Fibroblast of lung (primary cell): ENCODE results near the gene MYBL2. TPM values are rescaled to one million over a fixed set of nuclear protein-coding genes. Genes with fewer than 3 reads are reported as not detected.

Source experiments
- DNase-seq, 2 donors: peaks; one replicate each; pipeline versions ENCODE4 v3.0.0 to v3.0.0-alpha.2; 2010; ENCODE audit warnings: low read depth in 2 of 2
- H2AFZ ChIP-seq: 2 replicates; pipeline ENCODE4 v1.5.1; 2012; ENCODE audit warnings: low read length, control low read depth, inconsistent platforms
- H3K27ac ChIP-seq: 2 replicates; pipeline ENCODE4 v1.5.1; 2011; ENCODE audit warnings: low read length, control low read depth; ENCODE audit not compliant: insufficient read depth
- H3K27me3 ChIP-seq: 2 replicates; pipeline ENCODE4 v1.5.1; 2011; ENCODE audit warnings: mild to moderate bottlenecking, low read length; ENCODE audit not compliant: control insufficient read depth, insufficient read depth
- H3K36me3 ChIP-seq: 2 replicates; pipeline ENCODE4 v1.5.1; 2011; ENCODE audit warnings: low read length; ENCODE audit not compliant: control insufficient read depth, insufficient read depth
- H3K4me1 ChIP-seq: 2 replicates; pipeline ENCODE4 v1.5.1; 2011; ENCODE audit warnings: low read length; ENCODE audit not compliant: control insufficient read depth, insufficient read depth; ENCODE audit errors: extremely low read depth
- H3K4me2 ChIP-seq: 2 replicates; pipeline ENCODE4 v1.5.1; 2011; ENCODE audit warnings: low read length, control low read depth; ENCODE audit not compliant: insufficient read depth; ENCODE audit errors: extremely low read depth
- H3K4me3 ChIP-seq, 4 experiments: fragments of 200-600 bp in 1 of 4; sonication (generic) in 1 of 4; replicated peaks in 1 of 4; 2 replicates each; pipeline ENCODE4 v1.5.1; 2011 to 2016; ENCODE audit warnings: low read length in 4 of 4, low read depth in 3 of 4, mild to moderate bottlenecking in 3 of 4, control low read depth in 2 of 4, inconsistent platforms in 1 of 4, mixed read lengths in 1 of 4; ENCODE audit not compliant: insufficient read depth in 1 of 4; ENCODE audit errors: control extremely low read depth in 1 of 4
- H3K79me2 ChIP-seq: 2 replicates; pipeline ENCODE4 v1.5.1; 2012; ENCODE audit warnings: mild to moderate bottlenecking, low read length, inconsistent platforms; ENCODE audit not compliant: control insufficient read depth, insufficient read depth
- H3K9ac ChIP-seq: 2 replicates; pipeline ENCODE4 v1.5.1; 2011; ENCODE audit warnings: mild to moderate bottlenecking, low read length, control low read depth; ENCODE audit not compliant: insufficient read depth
- H3K9me3 ChIP-seq: 2 replicates; pipeline ENCODE4 v1.5.1; 2012; ENCODE audit warnings: low read depth, low read length; ENCODE audit not compliant: control insufficient read depth, insufficient read depth
- H4K20me1 ChIP-seq: 2 replicates; pipeline ENCODE4 v1.5.1; 2011; ENCODE audit warnings: low read length; ENCODE audit not compliant: control insufficient read depth, insufficient read depth; ENCODE audit errors: extremely low read depth
- EZH2 ChIP-seq: IDR thresholded peaks from 2 replicates; pipeline ENCODE4 v1.5.1; 2012; ENCODE audit warnings: low read length, control low read depth, mild to moderate bottlenecking; ENCODE audit errors: missing control alignments
- polyA plus RNA-seq, 2 donors: library from polyadenylated mRNA; depleted of rRNA in 1 of 2; stranded (reverse) in 1 of 2; unstranded in 1 of 2; fragments of >200 nt; gene quantifications; 2 replicates each; pipeline ENCODE4 v1.2.1, GENCODE V29; 2011 to 2012; ENCODE audit warnings: missing spikeins in 1 of 2
- total RNA-seq: library from RNA; depleted of rRNA; stranded (reverse); fragments of >200 nt; gene quantifications from 2 replicates; pipeline ENCODE4 v1.2.1, GENCODE V29; 2014
- TF ChIP-seq, protein P1 (sequence below), 2 donors: IDR thresholded peaks in 1 of 2; conservative IDR thresholded peaks in 1 of 2; 1 replicate in 1 of 2; 2 replicates in 1 of 2; pipeline ENCODE4 v1.5.1; 2011 to 2012; ENCODE audit warnings: low read length in 2 of 2, control low read depth in 1 of 2, inconsistent platforms in 1 of 2, low read depth in 1 of 2, mild to moderate bottlenecking in 1 of 2

Gene MYBL2
- total and polyA plus RNA-seq, 2 donors (not counting 1 experiment from before 2014, with no cell fraction given) = 1.2 to 2.7 TPM

DNA sequence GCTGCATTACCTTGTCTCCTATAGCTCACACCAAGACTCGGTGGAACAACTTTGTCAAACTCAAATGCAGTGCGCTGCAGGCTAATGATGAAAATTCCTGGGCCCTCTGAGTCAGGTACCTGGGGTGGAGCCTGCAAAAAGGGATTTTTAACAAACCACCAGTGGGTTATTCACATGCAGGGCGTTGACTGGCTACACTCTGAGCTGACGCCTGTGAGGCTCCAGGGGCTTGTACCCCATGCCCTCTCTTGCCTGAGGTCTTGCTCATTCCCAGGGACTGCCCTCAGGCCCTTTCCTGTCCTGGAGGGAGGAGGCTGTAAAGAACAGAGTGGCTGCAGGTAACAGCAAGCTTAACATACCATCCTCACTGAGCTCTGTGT is 50.7 kb downstream of the MYBL2 start:
- Histone ChIP-seq H3K79me2 (no peaks in the 10 kb centered on the region), H3K9ac (no peak overlapping the region), H3K9me3 (no peaks in the 10 kb centered on the region), H3K4me2 (no peak overlapping the region), H3K27me3 (no peaks in the 10 kb centered on the region), H4K20me1 (no peaks in the 10 kb centered on the region), H3K4me1 (no peaks in the 10 kb centered on the region), H3K36me3 (no peaks in the 10 kb centered on the region), H3K27ac (no peak overlapping the region), H2AFZ (no peak overlapping the region), H3K4me3 (no peak overlapping the region)
- TF ChIP-seq, protein P1, sequence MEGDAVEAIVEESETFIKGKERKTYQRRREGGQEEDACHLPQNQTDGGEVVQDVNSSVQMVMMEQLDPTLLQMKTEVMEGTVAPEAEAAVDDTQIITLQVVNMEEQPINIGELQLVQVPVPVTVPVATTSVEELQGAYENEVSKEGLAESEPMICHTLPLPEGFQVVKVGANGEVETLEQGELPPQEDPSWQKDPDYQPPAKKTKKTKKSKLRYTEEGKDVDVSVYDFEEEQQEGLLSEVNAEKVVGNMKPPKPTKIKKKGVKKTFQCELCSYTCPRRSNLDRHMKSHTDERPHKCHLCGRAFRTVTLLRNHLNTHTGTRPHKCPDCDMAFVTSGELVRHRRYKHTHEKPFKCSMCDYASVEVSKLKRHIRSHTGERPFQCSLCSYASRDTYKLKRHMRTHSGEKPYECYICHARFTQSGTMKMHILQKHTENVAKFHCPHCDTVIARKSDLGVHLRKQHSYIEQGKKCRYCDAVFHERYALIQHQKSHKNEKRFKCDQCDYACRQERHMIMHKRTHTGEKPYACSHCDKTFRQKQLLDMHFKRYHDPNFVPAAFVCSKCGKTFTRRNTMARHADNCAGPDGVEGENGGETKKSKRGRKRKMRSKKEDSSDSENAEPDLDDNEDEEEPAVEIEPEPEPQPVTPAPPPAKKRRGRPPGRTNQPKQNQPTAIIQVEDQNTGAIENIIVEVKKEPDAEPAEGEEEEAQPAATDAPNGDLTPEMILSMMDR (conservative IDR thresholded peaks at IDR 0.05 in 1 of 2, IDR thresholded peaks at IDR 0.05 in 1 of 2; ENCODE audit: low read depth in 1 of 2, low read length in 2 of 2) = no peak
- no peak for TF ChIP-seq EZH2
- no peak for DNase-seq

DNA sequence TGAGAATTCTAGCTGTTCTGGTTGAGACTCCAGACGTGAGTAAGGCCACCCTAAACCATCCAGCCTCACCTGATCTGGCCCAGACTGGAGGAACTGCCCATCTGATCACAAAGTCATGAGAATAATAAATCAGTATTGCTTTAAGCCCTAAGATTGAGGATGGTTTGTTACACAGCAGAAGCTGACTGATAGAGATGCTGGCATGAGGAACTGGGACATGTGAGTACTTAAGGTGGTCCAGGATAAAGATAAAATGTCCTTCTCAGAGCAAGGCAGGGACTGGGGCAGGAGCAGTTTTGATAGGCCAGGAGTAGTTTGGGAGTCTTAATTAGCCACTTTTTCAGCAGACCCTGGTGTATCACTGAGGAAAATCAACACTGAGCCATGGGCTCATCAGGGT is 53.1 kb downstream of the MYBL2 start:
- Histone ChIP-seq H3K27ac (no peak overlapping the region), H3K36me3 (no peaks in the 10 kb centered on the region), H2AFZ (no peak overlapping the region), H3K4me3 (no peak overlapping the region), H3K4me2 (no peak overlapping the region), H3K4me1 (no peaks in the 10 kb centered on the region), H3K9me3 (no peaks in the 10 kb centered on the region), H3K27me3 (no peaks in the 10 kb centered on the region), H3K79me2 (no peaks in the 10 kb centered on the region), H3K9ac (no peak overlapping the region), H4K20me1 (no peaks in the 10 kb centered on the region)
- no peak for DNase-seq
- no peak for TF ChIP-seq EZH2
- TF ChIP-seq, protein P1 (conservative IDR thresholded peaks at IDR 0.05 in 1 of 2, IDR thresholded peaks at IDR 0.05 in 1 of 2; ENCODE audit: low read depth in 1 of 2, low read length in 2 of 2) = no peak

DNA sequence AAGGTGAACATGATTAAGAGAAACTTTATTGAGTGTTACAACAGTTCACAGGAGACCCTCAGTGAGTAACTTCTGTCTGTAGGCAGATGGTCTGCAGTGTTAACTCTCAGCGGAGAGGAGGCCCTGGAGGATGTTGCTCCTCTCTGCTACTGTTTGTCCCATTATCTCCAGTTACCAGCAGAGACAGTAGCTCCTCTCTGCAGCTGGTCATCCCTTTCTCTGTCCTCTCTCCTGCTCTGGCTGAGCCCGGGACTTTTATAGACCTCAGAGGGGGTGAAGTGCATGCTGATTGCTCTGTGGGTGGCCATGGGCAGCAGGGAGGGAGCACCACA is 54.1 kb downstream of the MYBL2 start:
- peaks cover 3% of the 10 kb centered on the region for H3K4me1 ChIP-seq
- H2AFZ ChIP-seq = no peak overlapping the region
- no peak overlapping the region for H3K4me3 ChIP-seq
- TF ChIP-seq, protein P1 (conservative IDR thresholded peaks at IDR 0.05 in 1 of 2, IDR thresholded peaks at IDR 0.05 in 1 of 2; ENCODE audit: low read depth in 1 of 2, low read length in 2 of 2) = no peak
- TF ChIP-seq EZH2 = no peak
- no peak overlapping the region for H3K9ac ChIP-seq
- no peak for DNase-seq
- no peaks in the 10 kb centered on the region for H3K79me2 ChIP-seq
- no peaks in the 10 kb centered on the region for H3K36me3 ChIP-seq
- no peak overlapping the region for H3K4me2 ChIP-seq
- no peak overlapping the region for H3K27ac ChIP-seq
- no peaks in the 10 kb centered on the region for H4K20me1 ChIP-seq
- no peaks in the 10 kb centered on the region for H3K27me3 ChIP-seq
- no peaks in the 10 kb centered on the region for H3K9me3 ChIP-seq
